ENCODE measurements around the gene FBXW5. TPM values are rescaled to one million over a fixed set of nuclear protein-coding genes. Genes with fewer than 3 reads are reported as not detected.

Gene FBXW5
- total RNA-seq, 2 donors from 2014 or later: 84.3 to 88.4 TPM

- no peak overlapping the region for H3K27ac Mint-ChIP-seq
- H3K4me3 Mint-ChIP-seq: peak overlapping the region; percentile 85
- DNase-seq: no peak
- peak; percentile 40 for ATAC-seq
- H3K9me3 ChIP-seq (ENCODE audit: control insufficient read depth, low read length, poor library complexity, severe bottlenecking): no peaks in the 10 kb centered on the region
- no peaks in the 10 kb centered on the region for H3K27me3 Mint-ChIP-seq
- H3K4me1 Mint-ChIP-seq: peaks cover 4% of the 10 kb centered on the region
- H3K36me3 Mint-ChIP-seq (ENCODE audit: low read depth): peaks cover 4% of the 10 kb centered on the region
Observed at GRCh38 chr9:136944212-136944518, 373 bp downstream of the FBXW5 start.

- ATAC-seq (peak; percentile 12), DNase-seq (no peak)
- H3K27ac Mint-ChIP-seq: no peak overlapping the region
- H3K36me3 Mint-ChIP-seq (ENCODE audit: low read depth): peaks cover 4% of the 10 kb centered on the region
- H3K4me1 Mint-ChIP-seq: peaks cover 4% of the 10 kb centered on the region
- H3K4me3 Mint-ChIP-seq: peak overlapping the region; percentile 85
- no peaks in the 10 kb centered on the region for H3K9me3 ChIP-seq (ENCODE audit: control insufficient read depth, low read length, poor library complexity, severe bottlenecking)
- H3K27me3 Mint-ChIP-seq: no peaks in the 10 kb centered on the region
Observed at GRCh38 chr9:136943291-136944211, 987 bp downstream of the FBXW5 start.

GRCh38 chr9:136942881-136943230, 1.7 kb downstream of the FBXW5 start:
- H3K4me1 Mint-ChIP-seq: peaks cover 4% of the 10 kb centered on the region
- H3K27ac Mint-ChIP-seq: no peak overlapping the region
- DNase-seq (no peak), ATAC-seq (no peak)
- peak overlapping the region; percentile 85 for H3K4me3 Mint-ChIP-seq
- no peaks in the 10 kb centered on the region for H3K9me3 ChIP-seq (ENCODE audit: control insufficient read depth, low read length, poor library complexity, severe bottlenecking)
- H3K27me3 Mint-ChIP-seq: no peaks in the 10 kb centered on the region
- H3K36me3 Mint-ChIP-seq (ENCODE audit: low read depth): peaks cover 4% of the 10 kb centered on the region

- no peak overlapping the region for H3K27ac Mint-ChIP-seq
- ATAC-seq: no peak
- H3K9me3 ChIP-seq (ENCODE audit: control insufficient read depth, low read length, poor library complexity, severe bottlenecking): no peaks in the 10 kb centered on the region
- no peak for DNase-seq
- peak overlapping the region; percentile 85 for H3K4me3 Mint-ChIP-seq
- H3K27me3 Mint-ChIP-seq: no peaks in the 10 kb centered on the region
- H3K36me3 Mint-ChIP-seq (ENCODE audit: low read depth): peaks cover 4% of the 10 kb centered on the region
- H3K4me1 Mint-ChIP-seq: peaks cover 4% of the 10 kb centered on the region
Observed at GRCh38 chr9:136942112-136942880, 2.2 kb downstream of the FBXW5 start.

- Mint-ChIP-seq H3K27ac (no peak overlapping the region), H3K4me3 (no peak overlapping the region)
- no peak for DNase-seq
Observed at GRCh38 chr9:136941231-136942111, 3.1 kb downstream of the FBXW5 start.

GRCh38 chr9:136940526-136941230, 3.9 kb downstream of the FBXW5 start:
- peaks cover 4% of the 10 kb centered on the region for H3K36me3 Mint-ChIP-seq (ENCODE audit: low read depth)

More at GRCh38 chr9:136941231-136942111, 3.1 kb downstream of the FBXW5 start:
- Mint-ChIP-seq H3K4me1 (peaks cover 4% of the 10 kb centered on the region), H3K27me3 (no peaks in the 10 kb centered on the region), H3K36me3 (ENCODE audit: low read depth) (peaks cover 4% of the 10 kb centered on the region)
- H3K9me3 ChIP-seq (ENCODE audit: control insufficient read depth, low read length, poor library complexity, severe bottlenecking): no peaks in the 10 kb centered on the region
- no peak for ATAC-seq

GRCh38 chr9:136939996-136940525, 4.5 kb downstream of the FBXW5 start:
- ATAC-seq (no peak), DNase-seq (no peak)
- Mint-ChIP-seq H3K36me3 (ENCODE audit: low read depth) (peaks cover 4% of the 10 kb centered on the region), H3K4me1 (peaks cover 4% of the 10 kb centered on the region), H3K27me3 (no peaks in the 10 kb centered on the region), H3K4me3 (no peak overlapping the region), H3K27ac (no peak overlapping the region)
- H3K9me3 ChIP-seq (ENCODE audit: control insufficient read depth, low read length, poor library complexity, severe bottlenecking): no peaks in the 10 kb centered on the region

More at GRCh38 chr9:136940526-136941230, 3.9 kb downstream of the FBXW5 start:
- H3K9me3 ChIP-seq (ENCODE audit: control insufficient read depth, low read length, poor library complexity, severe bottlenecking): no peaks in the 10 kb centered on the region
- no peak overlapping the region for H3K4me3 Mint-ChIP-seq
- H3K27ac Mint-ChIP-seq: no peak overlapping the region
- H3K27me3 Mint-ChIP-seq: no peaks in the 10 kb centered on the region
- H3K4me1 Mint-ChIP-seq: peaks cover 4% of the 10 kb centered on the region
- ATAC-seq (no peak), DNase-seq (no peak)

- H3K4me3 Mint-ChIP-seq: no peak overlapping the region
- H3K27ac Mint-ChIP-seq: no peak overlapping the region
- no peaks in the 10 kb centered on the region for H3K4me1 Mint-ChIP-seq
- H3K36me3 Mint-ChIP-seq (ENCODE audit: low read depth): peaks cover 4% of the 10 kb centered on the region
- DNase-seq (no peak), ATAC-seq (no peak)
- no peaks in the 10 kb centered on the region for H3K9me3 ChIP-seq (ENCODE audit: control insufficient read depth, low read length, poor library complexity, severe bottlenecking)
- no peaks in the 10 kb centered on the region for H3K27me3 Mint-ChIP-seq
Observed at GRCh38 chr9:136939431-136939995, 5.0 kb downstream of the FBXW5 start.

GRCh38 chr9:136937186-136938001, 7.1 kb downstream of the FBXW5 start:
- no peaks in the 10 kb centered on the region for H3K9me3 ChIP-seq (ENCODE audit: control insufficient read depth, low read length, poor library complexity, severe bottlenecking)
- Mint-ChIP-seq H3K36me3 (ENCODE audit: low read depth) (peaks cover 4% of the 10 kb centered on the region), H3K27ac (peak overlapping the region; percentile 11), H3K4me1 (peaks cover 8% of the 10 kb centered on the region), H3K4me3 (no peak overlapping the region), H3K27me3 (no peaks in the 10 kb centered on the region)
- no peak for DNase-seq
- ATAC-seq: no peak

- no peaks in the 10 kb centered on the region for H3K9me3 ChIP-seq (ENCODE audit: control insufficient read depth, low read length, poor library complexity, severe bottlenecking)
- no peak for DNase-seq
- no peaks in the 10 kb centered on the region for H3K27me3 Mint-ChIP-seq
- no peak for ATAC-seq
- H3K27ac Mint-ChIP-seq: no peak overlapping the region
- peaks cover 8% of the 10 kb centered on the region for H3K4me1 Mint-ChIP-seq
- no peak overlapping the region for H3K4me3 Mint-ChIP-seq
- H3K36me3 Mint-ChIP-seq (ENCODE audit: low read depth): peaks cover 4% of the 10 kb centered on the region
Observed at GRCh38 chr9:136936645-136937170, 7.8 kb downstream of the FBXW5 start.

- no peaks in the 10 kb centered on the region for H3K9me3 ChIP-seq (ENCODE audit: control insufficient read depth, low read length, poor library complexity, severe bottlenecking)
- Mint-ChIP-seq H3K27ac (no peak overlapping the region), H3K27me3 (no peaks in the 10 kb centered on the region), H3K4me1 (peaks cover 8% of the 10 kb centered on the region), H3K4me3 (no peak overlapping the region), H3K36me3 (ENCODE audit: low read depth) (peaks cover 4% of the 10 kb centered on the region)
- ATAC-seq: no peak
- no peak for DNase-seq
Observed at GRCh38 chr9:136935651-136936050, 8.9 kb downstream of the FBXW5 start.

Measured in T-helper 17 cell (primary cell).